GM18951 (cell line): Measurements from ENCODE around the gene PHLDB3.
"Not testable (repeated sequence)": the region's sequence is repeated elsewhere in the genome, so short reads cannot be mapped to it uniquely, and the experiment has no call there.

Source experiments
- POLR2A ChIP-seq: IDR thresholded peaks from 4 replicates; pipeline ENCODE4 v1.6.1; 2011; ENCODE audit warnings: mild to moderate bottlenecking; ENCODE audit not compliant: insufficient read length, insufficient read depth; ENCODE audit errors: extremely low read depth
- in situ Hi-C: fragments of 300-500 bp; cut with MboI; formaldehyde crosslinking; loops from one replicate; pipeline ENCODE4 v1.12.0; 2022; ENCODE audit warnings: low sequenced_read_pairs, mixed read lengths, inconsistent platforms; ENCODE audit not compliant: unreplicated experiment

The PHLDB3 gene

GRCh38 chr19:43524922-43525835 lies 20.6 kb upstream of the PHLDB3 start:
- in situ Hi-C loops = loop anchor here (5.0 kb wide), 1 partner anchor 78 kb away; no protein-coding TSS in a partner anchor
- TF ChIP-seq POLR2A = no peak

DNA sequence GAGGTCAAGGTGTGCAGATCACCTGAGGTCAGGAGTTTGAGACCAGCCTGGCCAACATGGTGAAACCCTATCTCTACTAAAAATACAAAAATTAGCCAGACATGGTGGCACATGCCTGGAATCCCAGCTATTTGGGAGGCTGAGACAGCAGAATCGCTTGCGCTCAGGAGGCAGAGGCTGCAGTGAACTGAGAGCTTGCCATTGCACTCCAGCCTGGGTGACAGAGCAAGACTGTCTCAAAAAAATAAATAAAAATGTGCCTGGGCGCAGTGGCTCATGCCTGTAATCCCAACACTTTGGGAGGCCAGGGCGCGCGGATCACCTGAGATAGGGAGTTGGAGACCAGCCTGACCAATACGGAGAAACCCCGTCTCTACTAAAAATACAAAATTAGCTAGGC lies 19.1 kb upstream of the PHLDB3 start:
- in situ Hi-C loops = loop anchor here (5.0 kb wide), 1 partner anchor 76 kb away; no protein-coding TSS in a partner anchor

GRCh38 chr19:43522929-43523328 lies 18.4 kb upstream of the PHLDB3 start:
- TF ChIP-seq POLR2A = no peak
- in situ Hi-C loops = loop anchor here (5.0 kb wide), 1 partner anchor 76 kb away; no protein-coding TSS in a partner anchor

DNA sequence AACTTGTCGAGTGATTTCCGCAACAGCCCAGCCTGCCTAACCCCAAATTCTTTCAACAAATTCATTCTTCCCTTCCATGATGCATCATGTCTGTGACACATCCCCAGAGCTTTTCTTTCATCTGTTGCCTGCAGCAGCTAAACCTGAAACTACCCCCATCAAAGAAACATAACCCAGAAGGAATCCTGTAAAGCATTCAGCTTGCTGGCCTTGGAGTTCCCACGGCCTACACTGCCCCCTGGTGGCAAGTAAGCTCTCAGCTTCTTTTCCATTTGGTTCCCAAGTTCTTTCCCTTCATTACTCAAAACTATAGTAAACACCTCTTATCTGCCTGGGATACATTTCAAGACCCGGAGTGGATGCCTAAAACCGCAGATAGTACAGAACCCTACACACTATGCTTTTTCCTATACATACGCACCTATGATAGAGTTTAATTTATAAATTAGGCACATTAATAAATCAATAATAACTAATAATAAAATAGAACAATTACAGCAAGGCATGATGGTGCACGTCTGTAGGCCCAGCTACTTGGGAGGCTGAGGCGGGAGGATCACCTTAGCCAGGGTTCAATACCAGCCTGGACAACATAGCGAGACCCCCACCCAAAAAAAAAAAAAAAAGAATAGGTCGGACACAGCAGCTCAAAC lies 15.0 kb upstream of the PHLDB3 start:
- in situ Hi-C loops = loop anchor here (5.0 kb wide), 1 partner anchor 72 kb away; no protein-coding TSS in a partner anchor

DNA sequence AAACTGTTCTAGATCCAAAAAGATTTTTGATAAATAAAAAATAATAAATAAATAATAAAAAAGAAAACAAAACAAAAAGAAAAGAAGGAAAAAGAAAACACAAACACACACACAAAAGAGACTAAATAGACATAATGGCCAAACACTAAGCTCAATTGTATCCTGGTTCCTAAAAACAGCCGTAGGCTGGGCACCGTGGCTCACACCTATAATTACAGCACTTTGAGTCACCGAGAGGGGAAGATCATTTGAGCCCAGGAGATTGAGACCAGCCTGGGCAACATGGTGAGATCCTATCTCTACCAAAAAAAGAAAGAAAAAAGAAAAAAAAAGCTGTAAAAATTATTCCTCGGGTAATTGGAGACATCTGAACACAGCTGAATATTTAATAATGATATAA lies 13.5 kb upstream of the PHLDB3 start:
- TF ChIP-seq POLR2A = no peak
- in situ Hi-C loops = no loop called here

More for the DNA sequence above, 15.0 kb upstream of the PHLDB3 start:
- TF ChIP-seq POLR2A = no peak

- in situ Hi-C loops = not testable (repeated sequence)
Observed at GRCh38 chr19:43512399-43512798, 7.9 kb upstream of the PHLDB3 start.

GRCh38 chr19:43511324-43511723 lies 6.8 kb upstream of the PHLDB3 start:
- in situ Hi-C loops = no loop called here
- TF ChIP-seq POLR2A = no peak

DNA sequence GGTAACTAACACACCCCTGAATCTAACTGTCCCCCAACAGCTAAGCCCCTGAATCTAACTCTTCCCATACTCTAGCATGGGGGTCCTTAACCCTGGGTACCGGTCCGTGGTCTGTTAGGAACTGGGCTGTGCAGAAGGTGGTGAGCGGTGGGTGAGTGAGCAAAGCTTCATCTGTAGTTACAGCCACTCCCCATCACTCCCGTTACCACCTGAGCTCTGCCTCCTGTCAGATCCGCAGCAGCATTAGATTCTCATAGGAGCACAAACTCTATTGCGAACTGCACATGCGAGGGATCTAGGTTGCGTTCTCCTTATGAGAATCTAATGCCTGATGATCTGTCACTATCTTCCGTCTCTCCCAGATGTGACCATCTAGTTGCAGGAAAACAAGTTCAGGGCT lies 6.2 kb upstream of the PHLDB3 start:
- in situ Hi-C loops = no loop called here
- TF ChIP-seq POLR2A = no peak

DNA sequence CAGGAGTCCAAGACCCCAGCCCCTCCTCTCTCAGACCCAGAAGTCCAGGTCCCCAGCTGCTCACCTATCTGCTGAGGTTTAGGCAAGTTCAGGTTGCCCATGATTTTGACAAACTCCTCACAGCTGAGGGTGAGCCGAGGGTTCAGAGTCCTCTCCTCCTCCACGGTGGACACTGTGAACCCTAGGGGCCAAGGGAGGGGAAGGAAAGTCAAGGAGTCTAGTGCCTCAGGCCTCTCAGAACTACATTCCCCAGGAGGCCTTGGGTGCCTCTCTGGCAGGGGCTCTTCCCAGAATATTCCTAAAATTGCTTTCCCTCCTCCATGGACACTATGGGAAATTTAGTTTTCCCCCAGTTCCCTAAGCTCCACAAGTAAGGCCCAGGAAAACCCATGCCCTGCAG lies 3.3 kb upstream of the PHLDB3 start:
- in situ Hi-C loops = no loop called here
- TF ChIP-seq POLR2A = no peak

DNA sequence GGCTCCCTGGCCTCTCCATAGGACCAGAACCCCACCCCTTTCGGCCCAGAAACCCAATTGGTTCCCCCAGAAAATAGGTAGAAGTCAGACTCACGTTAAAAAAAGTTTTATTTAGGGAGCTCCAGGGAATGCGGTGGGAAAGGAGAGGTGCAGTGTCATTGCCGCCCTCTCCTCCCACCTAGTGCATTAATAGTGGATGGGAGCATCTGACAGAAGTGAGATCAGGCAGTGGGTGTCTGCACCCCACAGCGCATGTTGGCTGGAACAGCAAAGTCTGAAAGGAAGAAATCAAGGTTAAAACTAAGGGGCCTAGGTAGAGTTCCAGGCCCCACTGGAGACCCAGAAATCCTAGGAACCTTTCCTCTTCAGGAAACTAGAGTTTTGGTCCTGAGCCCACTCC lies 2.1 kb upstream of the PHLDB3 start:
- in situ Hi-C loops = no loop called here
- TF ChIP-seq POLR2A = no peak

DNA sequence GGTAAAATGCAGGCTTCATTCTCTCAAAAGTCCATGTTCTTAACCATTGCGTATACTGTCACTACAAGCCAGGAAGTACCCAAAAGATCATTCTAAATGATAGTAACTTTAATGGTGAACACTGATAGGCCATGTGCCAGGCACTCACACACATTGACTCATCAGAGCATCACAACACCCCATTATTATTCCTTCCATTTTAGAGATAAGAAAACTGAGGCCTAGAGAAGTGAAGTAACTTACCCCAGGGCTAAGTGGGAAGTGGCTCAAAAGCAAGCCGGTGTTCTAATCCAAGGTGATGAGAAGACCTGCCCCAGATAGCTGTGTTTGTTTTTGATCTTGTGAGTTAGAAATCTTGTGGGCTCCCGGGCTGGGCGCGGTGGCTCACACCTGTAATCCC lies 1.4 kb upstream of the PHLDB3 start:
- TF ChIP-seq POLR2A = no peak

DNA sequence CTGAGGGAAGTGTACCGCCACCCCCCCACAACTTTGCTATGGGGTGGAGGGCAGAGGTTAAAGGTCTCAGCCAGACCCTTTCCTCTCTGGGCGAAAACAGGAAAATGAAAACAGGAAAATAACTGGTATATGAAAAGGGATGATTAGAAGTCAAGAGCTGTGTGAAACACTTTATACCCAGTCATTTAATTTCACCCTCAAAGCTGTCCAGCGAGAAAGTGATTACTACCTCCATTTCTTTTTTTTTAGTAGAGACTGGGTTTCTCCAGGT lies 575 bp upstream of the PHLDB3 start:
- in situ Hi-C loops = no loop called here
- TF ChIP-seq POLR2A = no peak

More for the DNA sequence above, 1.4 kb upstream of the PHLDB3 start:
- in situ Hi-C loops = no loop called here

DNA sequence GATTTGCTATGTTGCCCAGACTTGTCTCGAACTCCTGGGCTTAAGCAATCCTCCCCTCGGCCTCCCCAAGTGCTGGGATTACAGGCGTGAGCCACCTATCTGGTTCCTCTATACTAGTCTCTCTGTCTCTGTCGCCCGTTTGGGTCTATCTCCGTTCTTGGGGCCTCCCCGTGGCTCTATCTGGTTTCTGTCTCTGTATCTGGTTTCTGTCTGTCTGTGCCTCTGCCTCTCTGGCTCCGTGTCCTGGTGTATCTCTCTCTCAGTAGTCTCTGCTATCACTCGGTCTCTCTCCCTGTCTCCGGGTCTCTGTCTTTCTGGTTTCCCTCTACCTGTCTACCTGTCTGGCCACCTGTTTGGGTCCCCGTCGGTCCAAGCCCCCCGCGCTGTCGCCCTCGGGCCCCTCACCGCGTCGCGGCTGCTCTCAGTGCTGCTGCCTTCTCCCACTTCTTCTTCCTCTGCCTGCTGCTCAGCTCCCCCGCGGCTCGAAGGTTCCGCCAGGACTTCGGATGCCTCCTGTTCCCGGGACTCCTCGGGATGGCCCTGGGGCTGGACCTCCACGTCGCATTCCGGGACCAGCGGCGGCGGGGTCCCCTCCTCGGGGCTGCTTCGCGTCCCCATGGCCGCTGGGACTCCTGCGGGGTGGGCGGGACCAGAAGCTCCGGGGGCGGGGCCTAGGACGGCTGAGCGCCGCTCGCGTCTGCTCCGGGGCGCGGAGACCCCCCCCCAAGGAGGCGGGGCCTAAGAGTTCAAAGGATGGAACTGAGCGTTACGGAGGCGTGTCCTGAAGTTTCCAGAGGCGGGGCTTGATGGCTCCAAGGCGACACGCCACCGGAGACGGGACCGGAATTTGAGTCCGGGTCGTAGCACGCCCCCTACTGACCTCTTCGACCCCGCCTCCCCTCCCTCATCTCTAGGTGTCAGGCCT lies 783 bp downstream of the PHLDB3 start:
- in situ Hi-C loops = no loop called here
- TF ChIP-seq POLR2A = peak; percentile 68
